Daoy (cell line): ENCODE results near the gene HMCES. TPM values are rescaled to one million over a fixed set of nuclear protein-coding genes. Genes with fewer than 3 reads are reported as not detected.
"Not testable (repeated sequence)": the region's sequence is repeated elsewhere in the genome, so short reads cannot be mapped to it uniquely, and the experiment has no call there.

Source experiments
- DNase-seq: peaks from one replicate; pipeline ENCODE4 v3.0.0-alpha.2; 2015; ENCODE audit warnings: low read depth
- total RNA-seq: library from RNA; depleted of rRNA; stranded (reverse); fragments of >200 nt; shearing (Covaris generic); gene quantifications from 2 replicates; pipeline ENCODE4 v1.2.3, GENCODE V29; 2014

HMCES gene
- total RNA-seq, 1 experiment from 2014 or later, result 35.8 TPM

DNA sequence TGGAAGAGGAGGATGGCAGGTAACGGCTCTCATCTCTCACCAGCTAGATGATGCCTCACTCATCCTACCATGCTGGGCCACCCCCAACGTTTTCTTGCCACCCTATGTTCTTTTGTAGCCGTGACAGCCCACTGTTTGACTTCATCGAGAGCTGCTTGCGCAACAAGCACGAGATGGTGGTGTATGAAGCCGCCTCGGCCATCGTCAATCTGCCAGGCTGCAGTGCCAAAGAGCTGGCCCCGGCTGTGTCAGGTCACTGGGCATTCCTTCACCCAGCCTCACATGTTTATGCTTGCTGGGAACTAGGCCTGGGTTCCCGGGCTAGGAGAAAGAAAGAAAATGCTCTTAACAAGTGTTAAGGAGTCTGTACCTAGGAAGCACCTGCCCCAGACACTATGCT lies 21.1 kb upstream of the HMCES start:
- DNase-seq, result no peak

DNA sequence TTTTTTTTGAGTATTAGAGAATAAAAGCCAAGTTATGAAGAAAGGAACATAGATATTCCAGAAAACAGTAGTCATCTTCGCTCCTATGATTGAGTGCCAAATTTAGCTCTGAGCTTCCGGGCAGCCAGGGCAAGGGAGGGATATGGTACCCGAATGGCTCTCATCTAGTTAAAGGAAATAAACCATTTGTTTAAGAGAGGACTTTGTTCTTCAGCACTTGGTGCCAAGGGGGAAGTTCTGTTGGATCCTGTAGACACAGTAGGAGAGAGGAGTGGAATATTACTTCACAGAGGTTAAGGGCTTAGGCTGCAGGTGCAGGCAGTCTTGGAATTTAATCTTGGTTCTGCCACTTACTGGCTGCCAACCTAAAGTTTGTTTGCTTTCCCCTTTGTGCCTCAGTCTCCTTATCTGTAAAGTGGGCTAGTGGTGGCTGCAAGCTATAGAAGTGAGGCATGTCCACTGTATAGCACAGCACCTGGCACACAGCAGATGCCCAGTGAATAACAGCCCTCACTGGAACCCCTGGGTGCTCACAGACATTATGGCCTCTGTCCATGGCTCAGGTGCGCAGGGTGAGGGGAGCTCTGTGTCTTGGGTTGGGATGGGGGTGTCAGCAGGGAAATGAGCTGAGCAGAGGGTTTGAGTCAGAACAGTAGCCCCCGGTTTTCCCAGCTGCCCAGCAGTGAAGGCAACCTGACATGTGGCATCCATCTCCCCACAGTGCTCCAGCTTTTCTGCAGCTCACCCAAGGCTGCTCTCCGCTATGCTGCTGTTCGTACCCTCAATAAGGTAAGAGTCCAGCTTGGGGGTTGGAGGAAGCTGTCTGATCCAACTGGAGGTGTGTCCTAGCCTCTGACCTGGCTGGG lies 18.8 kb upstream of the HMCES start:
- DNase-seq, result no peak

DNA sequence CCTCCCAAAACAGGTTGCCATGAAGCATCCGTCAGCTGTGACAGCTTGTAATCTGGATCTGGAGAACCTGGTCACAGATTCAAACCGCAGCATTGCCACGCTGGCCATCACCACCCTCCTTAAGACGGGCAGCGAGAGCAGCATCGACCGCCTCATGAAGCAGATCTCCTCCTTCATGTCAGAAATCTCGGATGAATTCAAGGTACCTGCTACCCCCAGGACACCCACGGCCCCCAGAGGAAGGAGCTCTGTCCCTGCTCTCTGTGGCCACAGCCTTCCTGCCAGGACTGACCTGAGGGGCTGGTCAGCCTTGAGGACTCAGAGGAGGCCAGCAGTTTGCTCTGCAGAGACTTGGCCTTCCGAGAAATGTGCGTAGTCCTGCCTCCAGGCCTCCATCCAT lies 18.1 kb upstream of the HMCES start:
- DNase-seq, result no peak

DNA sequence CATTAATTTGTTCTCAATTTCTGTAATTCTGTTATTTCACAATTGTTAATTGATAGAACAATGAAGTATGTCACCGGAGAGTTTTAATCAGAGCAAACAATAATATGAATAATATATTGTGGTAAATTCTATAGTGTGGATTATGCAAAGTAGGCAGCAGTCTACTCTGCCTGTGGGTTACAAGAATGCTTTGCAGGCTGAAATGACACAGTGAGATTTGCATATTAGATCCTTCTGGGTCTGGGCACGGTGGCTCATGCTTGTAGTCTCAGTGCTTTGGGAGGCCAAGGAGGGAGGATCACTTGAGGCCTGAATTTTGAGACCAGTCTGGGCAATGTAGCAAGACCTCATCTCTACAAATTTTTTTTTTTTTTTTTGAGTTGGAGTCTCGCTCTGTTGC lies 16.8 kb upstream of the HMCES start:
- DNase-seq, result no peak

DNA sequence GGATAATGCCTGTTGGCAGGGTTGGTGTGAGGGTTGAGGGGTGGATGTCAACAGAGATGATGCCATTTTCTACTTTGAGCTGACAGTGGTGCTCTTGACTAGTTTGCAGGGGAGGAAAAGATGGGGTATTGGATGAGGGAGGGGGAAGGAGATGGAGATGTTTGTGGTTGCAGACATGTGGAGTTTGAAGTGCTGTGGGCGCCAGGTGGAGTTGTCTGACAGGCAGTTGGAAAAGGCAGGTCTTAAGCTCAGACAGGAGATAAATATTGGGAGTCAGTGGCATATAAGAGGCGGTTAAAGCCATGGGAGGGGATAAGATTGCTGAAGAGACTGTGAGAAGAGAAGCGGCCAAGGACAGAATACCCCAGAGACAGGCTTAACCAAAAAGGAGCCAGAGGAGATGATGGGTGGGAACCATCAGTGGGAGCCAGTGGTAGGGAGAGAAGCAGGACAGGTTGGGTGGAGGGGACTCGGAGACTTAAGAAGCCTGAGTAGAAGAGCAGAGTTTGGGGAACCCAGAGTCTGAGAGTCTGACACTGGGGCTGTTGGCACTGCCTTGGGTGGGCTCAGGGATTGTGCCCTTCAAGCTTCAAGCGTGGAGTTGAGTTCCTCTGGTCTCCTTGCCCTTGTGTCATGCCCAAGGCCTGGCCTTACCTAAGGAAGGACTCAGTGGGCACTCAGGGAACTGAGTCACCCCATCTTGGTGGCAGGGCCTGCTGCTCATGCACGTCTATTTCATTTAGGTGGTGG lies 15.3 kb upstream of the HMCES start:
- no peak for DNase-seq

DNA sequence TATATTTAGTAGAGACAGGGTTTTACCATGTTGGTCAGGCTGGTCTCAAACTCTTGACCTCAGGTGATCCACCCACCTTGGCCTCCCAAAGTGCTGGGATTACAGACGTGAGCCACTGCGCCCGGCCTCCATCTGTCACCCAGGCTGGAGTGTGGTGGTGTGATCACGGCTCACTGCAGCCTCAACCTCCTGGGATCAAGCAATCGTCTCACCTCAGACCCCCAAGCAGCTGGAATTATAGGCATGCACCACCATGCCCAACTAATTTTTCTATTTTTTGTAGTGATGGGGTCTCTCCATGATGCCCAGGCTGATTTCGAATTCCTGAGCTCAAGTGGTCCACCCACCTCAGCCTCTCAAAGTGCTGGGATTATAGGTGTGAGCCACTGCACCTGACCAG lies 13.7 kb upstream of the HMCES start:
- not testable (repeated sequence) for DNase-seq

DNA sequence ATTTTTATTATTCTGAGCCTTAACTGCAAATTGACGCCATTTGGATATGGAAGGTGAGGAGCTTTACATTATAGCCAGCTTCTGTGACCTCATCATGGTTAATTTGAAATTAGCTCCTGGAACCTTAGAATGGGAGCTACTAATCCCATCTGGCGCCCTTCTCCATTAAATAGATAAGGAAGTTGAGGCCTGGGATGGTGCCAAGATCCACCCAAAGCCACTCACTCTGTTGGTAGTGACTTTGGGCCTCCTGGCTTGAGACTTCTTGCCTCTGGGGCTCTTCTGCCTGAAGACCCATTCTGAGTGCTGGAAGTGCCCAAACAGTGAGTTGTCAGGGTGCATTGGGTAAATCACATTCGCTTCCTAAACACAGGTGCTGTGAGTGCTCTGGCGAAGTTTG lies 12.0 kb upstream of the HMCES start:
- no peak for DNase-seq

DNA sequence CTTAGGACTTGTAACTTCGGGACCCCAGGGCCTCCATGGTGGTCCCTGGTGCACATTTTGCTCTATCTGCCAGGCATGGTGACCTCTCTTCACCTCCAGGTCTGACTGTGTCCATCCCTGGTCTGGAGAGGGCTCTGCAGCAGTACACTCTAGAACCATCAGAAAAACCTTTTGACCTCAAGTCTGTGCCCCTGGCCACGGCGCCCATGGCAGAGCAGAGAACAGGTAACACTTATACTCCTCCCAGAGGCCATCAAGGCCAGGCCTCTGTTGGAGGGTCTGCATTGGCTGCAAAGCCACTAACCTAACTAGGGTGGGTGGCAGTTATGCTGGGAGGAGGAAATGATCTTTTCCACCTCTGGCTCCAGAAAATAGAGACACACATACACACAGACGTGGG lies 10.3 kb upstream of the HMCES start:
- DNase-seq, result no peak

DNA sequence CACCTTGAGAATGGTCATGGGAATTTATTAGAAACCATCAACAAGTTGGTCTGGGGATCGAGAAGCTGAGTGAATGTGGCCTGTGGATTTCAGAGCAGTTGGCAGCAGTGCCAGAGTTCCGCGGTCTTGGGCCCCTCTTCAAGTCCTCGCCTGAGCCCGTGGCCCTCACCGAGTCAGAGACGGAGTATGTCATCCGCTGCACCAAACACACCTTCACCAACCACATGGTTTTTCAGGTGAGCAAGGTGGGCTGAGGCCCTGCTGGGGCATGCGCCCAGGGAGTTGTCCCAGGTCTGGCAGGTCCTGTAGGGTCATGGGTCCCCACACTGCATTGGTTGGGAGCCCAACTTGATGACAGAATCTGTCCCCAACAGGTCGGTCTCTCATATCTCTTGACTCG lies 7.0 kb upstream of the HMCES start:
- DNase-seq, result no peak

DNA sequence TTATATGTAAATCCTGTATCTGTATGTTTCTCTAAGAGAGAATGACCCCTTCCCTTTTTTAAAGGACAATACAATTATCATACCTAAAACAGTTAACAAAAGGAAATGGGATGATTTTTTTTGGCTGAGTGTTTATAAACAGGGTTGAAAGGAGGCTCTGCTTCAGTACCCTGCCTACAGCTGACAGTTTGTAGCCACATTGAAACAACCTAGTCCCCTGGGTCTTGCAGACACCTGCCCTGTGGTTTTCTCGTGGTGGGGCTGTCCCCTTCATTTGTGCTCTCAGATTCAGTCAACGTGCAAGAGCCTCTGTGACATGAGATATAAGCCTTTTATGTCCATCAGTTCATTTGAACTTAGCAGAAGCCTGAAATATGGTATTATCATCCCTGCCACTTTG lies 2.3 kb upstream of the HMCES start:
- DNase-seq, result no peak

DNA sequence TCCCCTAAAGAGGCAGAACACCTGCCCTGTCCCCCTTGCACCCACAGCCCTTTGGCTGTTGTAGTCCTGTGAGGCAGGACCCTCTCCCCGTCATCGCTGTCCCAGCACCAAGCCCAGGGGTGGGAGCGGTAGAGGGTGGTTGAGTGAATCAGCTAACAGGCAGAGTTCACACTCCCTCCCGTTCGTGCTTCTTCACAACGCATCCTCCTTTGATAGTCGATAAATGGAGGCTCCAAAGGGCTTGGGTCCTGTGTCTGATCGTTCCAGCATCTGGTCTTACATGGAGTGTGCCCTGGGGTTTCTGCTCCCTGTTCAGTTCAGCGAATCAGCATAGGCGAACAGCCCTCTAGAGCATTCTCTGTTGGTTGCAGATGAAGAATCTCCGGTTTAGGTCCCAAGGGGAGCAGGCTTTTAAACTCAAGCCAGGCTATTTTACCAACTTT lies 820 bp upstream of the HMCES start:
- DNase-seq, result peak; percentile 15

DNA sequence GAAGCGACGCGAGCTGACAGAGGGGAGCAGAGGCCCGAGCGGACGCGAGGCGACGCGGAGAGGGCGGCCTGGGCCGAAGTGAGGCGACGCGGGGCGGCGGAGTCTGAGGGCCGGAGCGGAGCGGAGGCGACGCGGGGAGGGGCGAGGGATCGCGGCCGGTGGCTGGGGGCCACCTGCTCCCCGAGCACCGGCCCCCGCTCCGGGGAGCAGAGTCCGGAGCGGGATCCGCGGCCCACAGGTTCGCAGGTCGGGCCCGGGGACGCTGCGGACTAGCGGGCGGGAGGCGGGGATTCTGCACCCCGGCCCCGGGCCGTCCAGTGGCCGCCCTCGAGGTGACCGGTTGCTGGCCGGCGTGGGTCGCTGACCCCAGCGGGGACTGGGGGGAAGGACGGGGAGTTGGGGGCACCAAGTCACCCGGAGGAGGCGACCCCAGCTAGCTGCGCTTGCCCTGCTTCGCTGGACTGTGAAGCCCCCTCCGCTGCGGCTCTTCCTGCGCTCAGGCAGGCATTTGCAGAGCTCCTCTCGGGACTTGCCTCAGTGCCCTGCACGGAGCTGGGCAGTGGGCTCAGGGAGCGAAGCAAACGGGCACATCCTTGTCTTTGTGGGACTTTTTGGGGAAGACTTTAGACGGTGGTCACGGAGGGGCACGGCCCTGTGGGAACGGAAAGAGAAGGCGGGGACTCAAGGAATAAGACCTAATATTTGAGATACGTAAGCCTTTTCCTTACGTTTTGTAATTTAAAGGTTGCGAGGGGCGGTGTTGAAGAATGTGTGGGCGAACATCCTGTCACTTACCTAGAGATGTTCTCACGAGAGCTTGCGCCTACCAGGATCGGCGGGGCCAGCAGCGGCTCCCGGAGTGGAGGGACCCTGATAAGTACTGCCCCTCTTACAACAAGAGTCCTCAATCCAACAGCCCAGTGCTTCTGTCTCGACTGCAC lies 566 bp downstream of the HMCES start:
- peak; percentile 63 for DNase-seq

DNA sequence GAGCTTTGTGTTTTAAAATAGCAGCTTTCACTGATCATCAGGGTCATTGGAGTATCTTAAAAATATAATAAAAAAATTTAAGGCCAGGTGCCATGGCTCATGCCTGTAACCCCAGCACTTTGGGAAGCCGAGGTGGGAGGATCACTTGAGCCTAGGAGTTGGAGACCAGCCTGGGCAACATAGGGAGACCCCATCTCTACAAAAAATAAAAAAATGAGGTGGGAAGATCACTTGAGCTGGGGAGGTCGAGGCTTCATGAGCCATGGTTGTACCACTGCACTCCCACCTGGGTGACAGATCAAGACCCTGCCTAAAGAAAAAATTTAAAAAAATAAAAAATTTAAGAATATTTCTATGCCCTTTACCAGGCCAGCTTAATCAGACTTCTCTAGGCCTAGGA lies 1.5 kb downstream of the HMCES start:
- DNase-seq, result no peak

DNA sequence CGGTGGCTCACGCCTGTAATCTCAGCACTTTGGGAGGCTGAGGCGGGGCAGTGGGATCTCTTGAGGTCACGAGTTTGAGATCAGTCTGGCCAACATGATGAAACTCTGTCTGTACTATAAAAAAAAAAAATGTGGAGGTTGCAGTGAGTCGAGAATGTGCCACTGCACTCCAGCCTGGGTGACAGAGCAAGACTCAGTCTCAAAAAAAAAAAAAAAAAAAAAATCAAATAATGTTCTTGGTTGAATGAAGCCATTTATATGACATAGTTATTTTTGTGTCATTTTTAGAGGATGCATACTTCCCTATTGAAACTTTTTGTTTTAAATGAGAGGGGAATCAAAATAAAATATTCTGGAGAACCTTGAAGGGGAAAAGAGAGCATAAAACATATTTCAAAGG lies 3.1 kb downstream of the HMCES start:
- DNase-seq, result no peak

DNA sequence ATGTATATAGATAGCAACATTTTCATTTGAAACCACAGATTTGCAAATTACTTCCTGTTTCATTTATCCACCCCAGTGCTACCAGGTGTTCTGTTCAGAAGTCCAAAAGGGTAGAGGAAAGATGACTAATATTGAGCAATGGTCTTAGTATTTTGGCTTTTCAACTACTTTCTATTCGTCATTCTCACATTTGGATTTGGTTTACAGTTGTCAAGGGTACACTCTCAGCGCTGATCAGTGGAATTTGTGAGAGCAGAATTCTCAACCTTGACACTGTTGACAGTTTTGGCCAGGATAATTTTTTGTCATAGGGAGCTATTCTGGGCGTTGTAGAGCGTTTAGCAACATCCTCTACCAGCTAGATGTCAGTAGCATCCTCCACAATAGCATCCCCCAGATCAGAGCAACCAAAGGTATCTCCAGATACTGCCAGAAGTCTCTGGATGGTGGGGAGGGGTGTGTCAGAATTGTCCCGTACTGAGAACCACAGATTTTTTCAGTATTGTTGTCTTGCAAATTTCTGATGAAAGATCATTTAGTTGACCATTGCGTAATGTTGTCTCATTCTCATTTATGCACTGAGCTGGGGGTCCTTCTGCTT lies 4.2 kb downstream of the HMCES start:
- peak; percentile 47 for DNase-seq

DNA sequence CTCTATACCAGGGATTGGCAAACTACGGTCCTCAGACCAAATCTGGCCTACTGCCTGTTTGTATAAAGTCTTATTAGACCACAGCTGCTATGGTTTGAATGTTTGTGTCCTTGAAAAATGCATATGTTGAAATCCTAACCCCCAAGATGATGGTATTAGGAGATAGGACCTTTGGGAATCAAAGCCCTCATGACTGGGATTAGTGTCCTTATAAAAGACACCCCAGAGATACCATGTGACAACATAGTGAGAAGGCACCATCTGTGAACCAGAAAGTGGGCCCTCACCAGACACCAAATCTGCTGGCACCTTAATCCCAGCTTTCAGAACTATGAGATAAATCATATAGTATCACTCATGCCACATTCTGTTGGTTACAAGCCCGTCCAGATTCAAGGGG lies 7.4 kb downstream of the HMCES start:
- DNase-seq, result no peak

DNA sequence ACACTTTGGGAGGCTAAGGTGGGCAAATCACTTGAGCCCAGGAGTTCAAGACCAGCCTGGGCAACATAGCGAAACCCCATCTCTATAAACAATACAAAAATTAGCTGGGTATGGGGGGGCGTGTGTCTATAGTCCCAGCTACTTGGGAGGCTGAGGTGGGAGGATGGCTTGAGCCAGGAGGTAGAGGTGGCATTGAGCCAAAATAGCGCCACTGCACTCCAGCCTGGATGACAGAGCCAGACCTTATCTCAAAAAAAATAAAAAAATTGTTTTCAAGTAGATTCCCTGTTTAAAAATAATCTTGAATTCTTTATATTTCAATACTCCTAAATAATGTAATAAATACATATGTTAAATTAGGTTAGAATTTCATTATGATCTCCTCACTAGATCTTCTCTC lies 9.8 kb downstream of the HMCES start:
- DNase-seq, result no peak

DNA sequence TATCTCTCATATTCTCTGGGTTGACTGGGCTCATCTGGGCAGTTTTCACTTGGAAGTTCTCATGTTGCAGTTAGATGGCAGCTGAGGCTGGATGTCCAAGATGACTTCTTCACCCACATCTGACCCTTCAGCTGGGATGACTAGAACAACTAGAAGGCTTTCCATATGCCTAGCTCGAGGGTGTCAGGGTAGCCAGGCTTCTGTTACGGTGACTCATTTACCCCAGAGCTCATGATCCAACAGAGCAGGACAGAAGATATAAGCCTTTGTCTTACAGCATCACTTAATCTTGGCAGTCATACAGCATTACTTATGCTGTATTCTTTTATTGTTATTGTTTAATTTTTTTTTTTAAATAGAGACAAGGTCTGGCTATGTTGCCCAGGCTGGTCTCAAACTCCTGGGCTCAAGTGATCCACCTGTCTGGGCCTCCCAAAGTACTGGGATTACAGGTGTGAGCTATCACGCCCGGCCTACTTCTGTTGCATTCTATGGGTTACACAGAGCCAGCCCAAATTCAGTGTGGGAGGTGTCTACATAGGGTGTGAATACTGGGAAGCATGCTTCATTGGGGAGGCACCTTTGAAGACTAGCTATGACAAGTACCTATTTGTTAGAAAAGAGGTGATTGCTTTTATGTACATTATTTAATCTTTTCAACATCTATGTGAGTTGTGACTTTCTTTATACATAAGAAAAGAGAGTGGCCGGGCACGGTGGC lies 10.7 kb downstream of the HMCES start:
- no peak for DNase-seq

DNA sequence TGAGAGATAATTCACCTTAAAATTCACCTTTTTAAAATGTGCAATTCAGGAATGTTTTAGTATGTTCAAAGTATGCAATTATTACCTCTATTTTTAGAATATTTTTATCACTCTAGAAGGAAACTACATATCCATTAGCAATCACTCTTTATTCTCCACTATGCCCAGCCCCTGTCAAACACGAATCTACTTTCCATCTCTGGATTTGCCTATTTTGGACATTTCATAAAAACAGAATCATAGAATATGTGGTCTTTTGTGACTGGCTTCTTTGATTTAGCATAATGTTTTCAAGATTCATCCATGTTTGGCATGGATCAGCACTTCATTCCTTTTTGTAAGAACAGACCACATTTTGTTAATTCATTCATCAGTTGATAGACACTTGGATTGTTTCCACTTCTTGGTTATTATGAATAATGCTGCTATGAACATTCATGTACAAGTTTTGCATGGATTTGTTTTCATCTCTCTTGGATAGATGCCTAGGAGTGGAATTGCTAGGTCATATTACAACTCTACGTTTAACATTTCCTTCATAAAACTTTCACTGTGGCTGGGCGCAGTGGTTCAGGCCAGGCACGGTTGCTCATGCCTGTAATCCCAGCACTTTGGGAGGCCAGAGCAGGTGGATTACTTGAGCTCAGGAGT lies 12.7 kb downstream of the HMCES start:
- DNase-seq, result no peak

DNA sequence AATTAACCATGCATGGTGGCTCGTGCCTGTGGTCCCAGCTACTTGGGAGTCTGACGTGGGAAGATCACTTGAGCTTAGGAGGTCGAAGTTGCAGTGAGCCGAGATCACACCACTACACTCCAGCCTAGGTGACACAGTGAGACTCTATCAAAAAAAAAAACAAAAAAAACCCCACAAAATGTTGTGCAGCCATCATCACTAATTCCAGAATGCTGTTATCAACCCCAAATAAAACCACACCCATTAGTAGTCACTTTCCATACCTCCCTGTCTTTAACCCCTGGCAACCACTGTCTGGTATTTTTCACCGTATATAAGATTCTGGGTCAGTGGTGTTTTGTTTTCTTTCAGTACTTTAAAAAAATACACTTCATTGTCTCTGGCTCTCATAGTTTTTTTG lies 16.6 kb downstream of the HMCES start:
- peak; percentile 24 for DNase-seq
